OCI-LY3 (cell line): ENCODE data around the gene EPHA8.

Experiments
- H2AFZ ChIP-seq: fragments of 200-600, 300-600 bp; shearing (Covaris generic); 2 replicates; pipeline ENCODE4 v1.6.0; 2014; ENCODE audit warnings: antibody characterized with exemption, low read depth, low read length
- H3K27ac ChIP-seq: fragments of 200-600, 300-600 bp; sonication (generic); 2 replicates; pipeline ENCODE4 v1.5.1; 2014; ENCODE audit warnings: mild to moderate bottlenecking, low read length, moderate library complexity, mixed read lengths
- H3K27me3 ChIP-seq: fragments of 200-600, 300-600 bp; sonication (generic); 2 replicates; pipeline ENCODE4 v1.6.1; 2014; ENCODE audit warnings: low read depth, low read length, mixed read lengths
- H3K36me3 ChIP-seq: fragments of 200-600, 300-600 bp; sonication (generic); replicated peaks from 2 replicates; pipeline ENCODE3; 2014; ENCODE audit warnings: low read depth, low read length, mixed read lengths
- H3K4me1 ChIP-seq: fragments of 300-600, 200-600 bp; sonication (generic); 2 replicates; pipeline ENCODE4 v1.6.1; 2014; ENCODE audit warnings: low read length, mixed read lengths
- H3K4me2 ChIP-seq: fragments of 200-600, 300-600 bp; sonication (generic); 2 replicates; pipeline ENCODE4 v1.6.1; 2014; ENCODE audit warnings: low read length, mixed read lengths
- H3K4me3 ChIP-seq: fragments of 300-600, 200-600 bp; sonication (generic); 2 replicates; pipeline ENCODE4 v1.5.1; 2014; ENCODE audit warnings: antibody characterized with exemption, mild to moderate bottlenecking, low read length, moderate library complexity
- H3K79me2 ChIP-seq: fragments of 300-600, 200-600 bp; shearing (Covaris generic); 2 replicates; pipeline ENCODE4 v1.6.1; 2014; ENCODE audit warnings: mild to moderate bottlenecking, low read length, mixed read lengths
- H3K9ac ChIP-seq: fragments of 300-600, 200-600 bp; shearing (Covaris generic); 2 replicates; pipeline ENCODE4 v1.6.0; 2014; ENCODE audit warnings: mild to moderate bottlenecking, low read length, moderate library complexity
- H3K9me3 ChIP-seq: fragments of 200-600, 300-600 bp; shearing (Covaris generic); 2 replicates; pipeline ENCODE4 v1.6.1; 2014; ENCODE audit warnings: low read length, mixed read lengths; ENCODE audit not compliant: insufficient read depth
- H4K20me1 ChIP-seq: fragments of 200-600, 300-600 bp; sonication (generic); 2 replicates; pipeline ENCODE4 v1.6.1; 2016; ENCODE audit warnings: low read length, mixed read lengths; ENCODE audit not compliant: insufficient read depth
- EZH2phosphoT487 ChIP-seq: fragments of 200-600 bp; shearing (Covaris generic); IDR thresholded peaks from 2 replicates; pipeline ENCODE4 v1.6.1; 2018; ENCODE audit warnings: antibody characterized with exemption, mixed run types, low read depth
- TF ChIP-seq, protein P1 (sequence below): fragments of 200-600, 300-600 bp; sonication (generic); IDR thresholded peaks from 2 replicates; pipeline ENCODE4 v1.5.1; 2014; ENCODE audit warnings: antibody characterized with exemption, low read length, low read depth

The EPHA8 gene

DNA sequence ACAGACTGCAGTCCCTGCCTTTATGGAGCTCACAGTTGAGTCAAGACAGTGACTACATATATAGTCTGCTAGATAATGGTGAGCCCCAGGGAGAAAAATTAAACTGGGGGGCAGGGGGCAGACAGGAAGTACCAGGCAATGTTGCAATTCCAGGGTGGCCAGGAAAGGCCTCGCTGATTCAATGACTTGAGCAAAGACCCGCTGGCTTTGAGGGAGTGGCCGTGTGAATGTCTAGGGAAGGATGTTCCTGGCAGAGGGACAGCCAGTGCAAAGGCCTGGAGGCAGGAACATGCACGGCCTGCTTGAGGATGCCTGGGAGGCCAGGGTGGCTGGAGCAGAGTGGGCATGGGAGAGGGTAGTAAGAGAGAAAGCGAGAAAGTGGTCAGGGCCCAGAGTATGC, 23.0 kb upstream of the EPHA8 start:
- no peaks in the 10 kb centered on the region for H3K4me1 ChIP-seq
- H4K20me1 ChIP-seq = no peaks in the 10 kb centered on the region
- TF ChIP-seq EZH2phosphoT487 = no peak
- TF ChIP-seq, protein P1, sequence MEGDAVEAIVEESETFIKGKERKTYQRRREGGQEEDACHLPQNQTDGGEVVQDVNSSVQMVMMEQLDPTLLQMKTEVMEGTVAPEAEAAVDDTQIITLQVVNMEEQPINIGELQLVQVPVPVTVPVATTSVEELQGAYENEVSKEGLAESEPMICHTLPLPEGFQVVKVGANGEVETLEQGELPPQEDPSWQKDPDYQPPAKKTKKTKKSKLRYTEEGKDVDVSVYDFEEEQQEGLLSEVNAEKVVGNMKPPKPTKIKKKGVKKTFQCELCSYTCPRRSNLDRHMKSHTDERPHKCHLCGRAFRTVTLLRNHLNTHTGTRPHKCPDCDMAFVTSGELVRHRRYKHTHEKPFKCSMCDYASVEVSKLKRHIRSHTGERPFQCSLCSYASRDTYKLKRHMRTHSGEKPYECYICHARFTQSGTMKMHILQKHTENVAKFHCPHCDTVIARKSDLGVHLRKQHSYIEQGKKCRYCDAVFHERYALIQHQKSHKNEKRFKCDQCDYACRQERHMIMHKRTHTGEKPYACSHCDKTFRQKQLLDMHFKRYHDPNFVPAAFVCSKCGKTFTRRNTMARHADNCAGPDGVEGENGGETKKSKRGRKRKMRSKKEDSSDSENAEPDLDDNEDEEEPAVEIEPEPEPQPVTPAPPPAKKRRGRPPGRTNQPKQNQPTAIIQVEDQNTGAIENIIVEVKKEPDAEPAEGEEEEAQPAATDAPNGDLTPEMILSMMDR = no peak
- H3K36me3 ChIP-seq = no peaks in the 10 kb centered on the region
- H3K9me3 ChIP-seq = no peaks in the 10 kb centered on the region
- no peak overlapping the region for H3K4me3 ChIP-seq
- H3K79me2 ChIP-seq = no peaks in the 10 kb centered on the region
- no peak overlapping the region for H3K27ac ChIP-seq
- H3K9ac ChIP-seq = no peak overlapping the region
- no peak overlapping the region for H2AFZ ChIP-seq
- H3K27me3 ChIP-seq = no peaks in the 10 kb centered on the region
- H3K4me2 ChIP-seq = no peak overlapping the region

DNA sequence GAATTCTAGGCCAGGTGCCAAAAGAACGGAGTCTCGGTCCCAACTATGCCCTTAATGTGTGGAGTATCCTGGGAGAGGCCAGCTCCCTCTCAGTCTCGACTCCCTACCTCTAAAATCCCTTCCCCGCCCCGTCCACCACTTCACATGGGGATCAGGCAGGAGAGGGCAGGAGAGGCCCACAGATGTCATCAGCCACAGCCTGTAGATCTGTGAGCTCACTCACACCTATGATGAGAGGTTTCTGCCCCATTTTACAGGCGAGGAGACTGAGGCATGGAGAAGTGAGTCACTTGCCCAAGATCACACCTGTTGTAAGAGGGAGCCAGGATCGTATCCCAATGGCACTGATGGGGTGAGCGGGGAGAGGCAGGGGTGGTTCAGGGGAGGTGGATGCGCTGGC, 20.4 kb upstream of the EPHA8 start:
- Histone ChIP-seq H3K36me3 (no peaks in the 10 kb centered on the region), H3K79me2 (no peaks in the 10 kb centered on the region), H3K4me3 (no peak overlapping the region), H3K9ac (no peak overlapping the region), H3K27me3 (no peaks in the 10 kb centered on the region), H2AFZ (no peak overlapping the region), H3K9me3 (no peaks in the 10 kb centered on the region), H4K20me1 (no peaks in the 10 kb centered on the region), H3K4me1 (no peaks in the 10 kb centered on the region), H3K4me2 (no peak overlapping the region), H3K27ac (no peak overlapping the region)
- TF ChIP-seq, protein P1 = no peak
- TF ChIP-seq EZH2phosphoT487 = no peak

DNA sequence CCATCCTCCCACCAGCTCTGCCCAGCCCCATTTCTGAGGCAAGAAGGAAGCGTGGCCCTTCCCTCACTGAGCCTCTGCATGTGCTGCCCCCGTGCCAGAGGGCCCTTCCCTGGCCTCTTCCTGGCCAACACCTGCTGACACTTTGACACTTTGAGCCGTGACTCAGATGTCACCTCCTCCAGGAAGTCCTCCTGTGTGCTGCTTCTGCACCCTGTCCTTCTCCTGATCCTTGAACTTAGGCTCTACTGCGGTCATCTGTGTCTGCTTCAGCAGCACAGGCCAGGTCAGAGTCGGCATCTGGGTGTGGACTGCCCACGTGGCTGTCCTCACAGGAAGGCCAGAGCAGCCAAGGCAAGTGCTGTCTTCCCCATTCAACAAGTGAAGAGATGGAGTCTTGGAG, 19.6 kb upstream of the EPHA8 start:
- Histone ChIP-seq H3K4me1 (no peaks in the 10 kb centered on the region), H3K36me3 (no peaks in the 10 kb centered on the region), H4K20me1 (no peaks in the 10 kb centered on the region), H3K79me2 (no peaks in the 10 kb centered on the region), H3K9ac (no peak overlapping the region), H3K4me3 (no peak overlapping the region), H2AFZ (no peak overlapping the region), H3K9me3 (no peaks in the 10 kb centered on the region), H3K4me2 (no peak overlapping the region), H3K27me3 (no peaks in the 10 kb centered on the region), H3K27ac (no peak overlapping the region)
- TF ChIP-seq, protein P1 = no peak

DNA sequence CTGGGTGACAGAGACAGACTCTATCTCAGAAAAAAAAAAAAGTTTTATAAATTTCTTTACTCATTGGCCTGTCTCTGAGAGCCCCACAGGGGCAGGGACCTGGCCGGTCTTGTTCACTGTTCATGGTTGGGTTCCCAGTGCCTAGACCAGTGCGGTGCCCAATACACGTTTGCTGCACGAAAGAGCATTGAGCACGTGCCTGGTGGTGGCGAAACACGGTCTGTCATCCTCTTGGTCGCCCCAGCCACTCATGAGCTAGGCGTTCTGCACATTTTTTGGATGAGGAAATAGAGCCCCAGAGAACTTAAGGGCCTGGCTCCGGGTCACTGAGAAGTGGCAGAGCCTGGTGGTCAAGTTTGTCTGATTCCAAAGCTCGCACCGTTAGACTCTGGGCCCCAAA, 18.7 kb upstream of the EPHA8 start:
- no peaks in the 10 kb centered on the region for H4K20me1 ChIP-seq
- H3K9me3 ChIP-seq = no peaks in the 10 kb centered on the region
- H3K4me2 ChIP-seq = no peak overlapping the region
- no peak overlapping the region for H3K9ac ChIP-seq
- no peaks in the 10 kb centered on the region for H3K27me3 ChIP-seq
- no peak for TF ChIP-seq EZH2phosphoT487
- TF ChIP-seq, protein P1 = no peak
- H3K4me3 ChIP-seq = no peak overlapping the region
- no peak overlapping the region for H2AFZ ChIP-seq
- no peaks in the 10 kb centered on the region for H3K36me3 ChIP-seq
- H3K79me2 ChIP-seq = no peaks in the 10 kb centered on the region
- no peak overlapping the region for H3K27ac ChIP-seq
- no peaks in the 10 kb centered on the region for H3K4me1 ChIP-seq
